IMR-90 (cell line): ENCODE results near the gene ASTE1.

Experiments used
- BHLHE40 ChIP-seq: fragments of 150-350 bp; IDR thresholded peaks from 2 replicates; pipeline ENCODE4 v1.6.1; 2016; ENCODE audit warnings: mild to moderate bottlenecking, low read depth, low read length
- CEBPB ChIP-seq: IDR thresholded peaks from 2 replicates; pipeline ENCODE4 v1.6.1; 2012; ENCODE audit warnings: low read depth, low read length, improper control_type of control experiment
- CTCF ChIP-seq: conservative IDR thresholded peaks from 2 replicates; pipeline ENCODE4 v1.5.1; 2012; ENCODE audit warnings: mild to moderate bottlenecking, low read depth, low read length, improper control_type of control experiment
- RCOR1 ChIP-seq: IDR thresholded peaks from 2 replicates; pipeline ENCODE4 v1.6.1; 2012; ENCODE audit warnings: mild to moderate bottlenecking, low read length, improper control_type of control experiment; ENCODE audit not compliant: insufficient replicate concordance
- RFX5 ChIP-seq: IDR thresholded peaks from 2 replicates; pipeline ENCODE4 v1.8.0; 2012; ENCODE audit warnings: low read depth, mild to moderate bottlenecking, low read length, moderate library complexity
- USF2 ChIP-seq: fragments of 150-350 bp; IDR thresholded peaks from 2 replicates; pipeline ENCODE4 v1.6.1; 2017; ENCODE audit warnings: mild to moderate bottlenecking, antibody characterized with exemption, low read length, low read depth

- TF ChIP-seq RFX5 (no peak), CEBPB (no peak), BHLHE40 (no peak), CTCF (no peak), USF2 (no peak), RCOR1 (no peak)
Observed at GRCh38 chr3:130968221-130968620, 58.4 kb downstream of the ASTE1 start.
